Gastrocnemius medialis (tissue), 4 donors: ENCODE results near the gene ARID5B.

ENCODE experiments used
- CTCF ChIP-seq, 5 experiments: fragments of 450-650 bp in 3 of 5; fragments of 200-600 bp in 2 of 5; sonication (generic) in 2 of 5; IDR thresholded peaks in 4 of 5; conservative IDR thresholded peaks in 1 of 5; 1 replicate in 4 of 5; 2 replicates in 1 of 5; pipeline ENCODE4 v1.5.1; 2016 to 2019; ENCODE audit warnings: antibody characterized with exemption in 5 of 5, mild to moderate bottlenecking in 3 of 5, moderate library complexity in 3 of 5
- POLR2A ChIP-seq, 2 donors: fragments of 450-650 bp; IDR thresholded peaks; one replicate each; pipeline ENCODE4 v1.6.1; 2017; ENCODE audit warnings: antibody characterized with exemption in 2 of 2, mild to moderate bottlenecking in 2 of 2, moderate library complexity in 2 of 2

DNA sequence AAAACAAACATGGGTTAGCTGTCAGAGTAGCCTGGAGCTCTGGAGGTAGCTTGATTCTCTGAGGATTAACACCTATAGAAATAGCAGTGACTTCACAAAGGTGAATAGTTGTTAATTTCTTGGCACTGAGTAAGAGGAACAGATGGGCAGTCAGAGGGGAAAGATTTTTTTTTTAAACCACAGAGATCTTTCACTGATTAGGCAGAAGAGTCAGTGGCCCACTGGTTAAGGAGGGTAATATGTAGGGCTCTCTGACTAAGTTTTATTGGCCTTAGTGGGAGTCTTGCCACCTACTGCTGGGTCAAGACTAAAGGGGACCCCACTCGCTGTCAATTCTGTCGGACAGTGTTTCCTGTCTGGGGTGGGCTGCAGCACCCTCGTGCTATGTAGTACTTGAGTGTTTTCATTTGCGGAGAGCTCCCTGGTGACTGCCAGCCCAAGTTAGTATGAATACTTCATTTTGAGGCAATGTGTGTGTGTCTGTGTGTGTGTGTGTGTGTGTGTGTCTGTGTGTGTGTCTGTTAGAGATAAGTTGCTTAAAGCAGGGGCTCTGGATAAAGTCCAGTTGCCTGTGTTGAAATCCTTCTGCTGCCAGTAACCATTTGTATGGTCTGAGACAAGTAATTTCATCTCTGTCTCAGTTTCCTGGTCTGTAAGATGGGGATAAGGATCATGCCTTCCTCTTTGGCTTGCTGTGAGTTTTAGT is 145.2 kb downstream of the ARID5B start:
- TF ChIP-seq CTCF (IDR thresholded peaks at IDR 0.05 in 4 of 5, conservative IDR thresholded peaks at IDR 0.05 in 1 of 5) (no peak), POLR2A (IDR thresholded peaks at IDR 0.05) (peak in 1 of 2 donors; percentile 21)
